HK-2 (cell line): ENCODE results near the gene AHSP.
"Not testable (repeated sequence)": the region's sequence is repeated elsewhere in the genome, so short reads cannot be mapped to it uniquely, and the experiment has no call there.

Experiments
- DNase-seq: peaks from one replicate; pipeline ENCODE4 v3.0.0-alpha.2; 2018; ENCODE audit not compliant: unreplicated experiment

The AHSP gene

GRCh38 chr16:31531096-31531495, 3.4 kb downstream of the AHSP start:
- no peak for DNase-seq

- no peak for DNase-seq
Measured at GRCh38 chr16:31532120-31532519, 4.4 kb downstream of the AHSP start.

- no peak for DNase-seq
Measured at GRCh38 chr16:31532896-31533295, 5.2 kb downstream of the AHSP start.

- DNase-seq = no peak
Measured at GRCh38 chr16:31535737-31536136, 8.0 kb downstream of the AHSP start.

- no peak for DNase-seq
Measured at GRCh38 chr16:31536804-31537361, 9.2 kb downstream of the AHSP start.

- no peak for DNase-seq
Measured at GRCh38 chr16:31537362-31538242, 9.9 kb downstream of the AHSP start.

GRCh38 chr16:31538243-31538598, 10.5 kb downstream of the AHSP start:
- not testable (repeated sequence) for DNase-seq

GRCh38 chr16:31539762-31540161, 12.1 kb downstream of the AHSP start:
- not testable (repeated sequence) for DNase-seq

- DNase-seq = no peak
Measured at GRCh38 chr16:31542763-31543162, 15.1 kb downstream of the AHSP start.

- DNase-seq = no peak
Measured at GRCh38 chr16:31561426-31562233, 33.9 kb downstream of the AHSP start.

GRCh38 chr16:31568577-31569359, 41.1 kb downstream of the AHSP start:
- DNase-seq = no peak

- no peak for DNase-seq
Measured at GRCh38 chr16:31569360-31569717, 41.6 kb downstream of the AHSP start.

- DNase-seq = no peak
Measured at GRCh38 chr16:31572821-31573220, 45.1 kb downstream of the AHSP start.

- not testable (repeated sequence) for DNase-seq
Measured at GRCh38 chr16:31574159-31574558, 46.5 kb downstream of the AHSP start.

- no peak for DNase-seq
Measured at GRCh38 chr16:31577411-31577810, 49.7 kb downstream of the AHSP start.
